RKO (cell line): ENCODE results near the gene RHEB.

Experiments used
- DNase-seq: peaks from one replicate; pipeline ENCODE4 v3.0.0-alpha.2; 2016; ENCODE audit warnings: low spot score

Gene RHEB

DNA sequence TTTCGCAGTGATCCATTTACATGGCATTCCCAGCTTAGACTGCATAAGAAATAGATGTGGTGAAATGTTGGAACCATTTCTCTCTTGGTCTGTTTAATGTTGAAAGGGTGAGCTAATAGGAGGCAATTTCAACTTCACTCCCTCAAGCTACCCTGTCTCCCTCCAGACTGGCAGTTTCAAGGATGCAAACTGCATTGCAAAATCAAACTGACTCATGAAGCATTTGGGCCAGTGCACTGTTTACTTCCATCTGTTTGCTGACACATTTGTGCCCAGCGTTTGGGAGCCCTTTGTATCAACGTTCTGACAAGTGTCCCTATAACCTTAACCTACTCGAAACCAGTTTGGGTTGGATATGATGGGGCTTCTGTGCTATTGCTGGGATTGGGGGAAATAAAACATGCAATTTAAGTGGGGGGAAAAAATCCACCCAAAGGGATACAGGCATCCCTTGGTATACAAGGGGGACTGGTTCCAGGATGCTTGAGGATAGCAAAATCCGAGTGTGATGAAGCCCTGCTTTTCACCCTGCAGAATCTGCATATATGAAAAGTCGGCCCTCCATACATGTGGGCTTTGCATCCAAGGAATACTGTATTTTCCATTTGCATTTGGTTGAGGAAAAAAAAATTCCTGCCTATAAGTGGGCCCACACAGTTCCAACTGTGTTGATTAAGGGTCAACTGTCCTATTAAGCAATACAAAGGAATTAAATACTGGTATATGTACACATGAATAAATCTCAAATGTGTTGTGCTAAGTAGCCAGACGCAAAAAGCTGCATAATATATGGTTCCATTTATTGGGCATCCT is 15.6 kb downstream of the RHEB start:
- peak; percentile 28 for DNase-seq

DNA sequence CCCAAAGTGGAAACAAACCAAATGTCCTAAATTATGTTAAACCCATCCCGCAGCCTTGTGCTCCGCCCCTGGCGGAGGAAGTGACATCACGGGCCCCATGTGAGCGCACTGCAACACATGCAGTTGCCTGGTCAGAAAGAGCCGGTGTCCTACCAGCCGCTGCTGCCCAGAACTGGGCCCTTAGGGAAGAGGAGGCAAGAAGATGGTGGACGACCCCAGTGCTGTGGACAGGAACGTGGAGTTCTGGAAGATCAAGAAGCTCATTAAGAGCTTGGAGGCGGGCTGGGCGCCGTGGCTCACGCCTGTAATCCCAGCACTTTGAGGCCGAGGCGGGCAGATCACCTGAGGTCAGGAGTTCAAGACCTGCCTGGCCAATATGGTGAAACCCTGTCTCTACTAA is 18.0 kb downstream of the RHEB start:
- DNase-seq, result no peak

DNA sequence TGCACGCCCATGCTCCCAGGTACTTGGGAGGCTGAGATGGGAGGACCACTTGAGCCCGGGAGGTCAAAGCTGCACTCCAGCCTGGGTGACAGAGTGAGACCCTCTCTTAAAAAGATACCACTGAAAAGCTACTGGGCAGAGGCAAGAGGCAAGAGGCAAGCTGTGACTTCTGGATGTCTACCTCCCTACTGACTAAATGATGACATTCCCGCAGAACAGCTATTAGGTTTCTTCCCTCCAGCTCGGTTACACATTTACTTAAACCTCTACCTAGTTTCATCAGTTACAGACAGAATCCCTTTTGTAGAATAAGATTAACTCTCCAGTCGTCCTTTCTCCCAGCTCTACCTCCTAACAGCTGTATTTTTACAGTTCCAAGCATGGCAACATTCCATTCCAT is 21.2 kb downstream of the RHEB start:
- DNase-seq, result no peak

DNA sequence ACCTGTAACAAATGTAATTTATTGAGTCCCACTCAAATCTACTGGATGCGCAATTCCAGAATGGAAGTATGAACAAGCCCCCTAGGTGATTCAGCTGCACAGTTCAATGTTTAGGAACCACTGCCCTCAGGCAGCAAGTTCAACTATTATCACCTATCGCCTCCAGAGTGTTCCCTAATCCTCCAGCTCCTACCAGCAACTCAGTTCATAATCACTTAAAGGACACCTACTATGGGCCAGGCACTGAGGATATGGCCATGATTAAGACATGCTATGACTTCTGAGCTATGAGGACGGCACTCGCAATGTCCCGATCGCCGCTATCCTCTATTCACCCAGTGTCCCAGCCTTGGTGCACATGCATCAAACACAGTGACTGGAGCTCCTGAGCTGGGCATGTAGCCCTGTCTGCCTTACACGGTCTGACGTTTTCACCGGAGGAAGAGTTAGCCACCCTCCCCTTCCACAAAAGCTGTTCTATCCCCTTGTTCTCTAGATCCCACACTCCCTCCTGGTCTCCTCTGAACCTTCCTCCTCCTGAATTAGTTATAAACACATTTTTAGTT is 22.3 kb downstream of the RHEB start:
- no peak for DNase-seq

DNA sequence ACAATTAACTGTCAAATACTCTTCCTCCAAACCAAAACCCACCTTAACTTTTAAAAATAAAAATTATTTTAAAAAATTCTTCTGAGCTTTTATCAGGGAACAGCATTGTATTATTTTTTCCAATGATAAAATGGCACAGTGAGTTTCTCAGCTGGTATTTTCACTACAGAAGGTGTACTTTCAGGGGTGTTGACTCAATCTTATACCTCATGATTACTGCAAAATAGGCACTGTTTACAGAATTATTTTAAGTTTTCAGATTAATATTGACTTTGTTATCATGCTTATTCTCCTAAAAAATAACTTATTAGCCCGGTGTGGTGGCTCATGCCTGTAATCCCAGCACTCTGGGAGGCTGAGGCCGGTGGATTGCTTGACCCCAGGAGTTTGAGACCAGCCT is 24.3 kb downstream of the RHEB start:
- DNase-seq, result no peak

DNA sequence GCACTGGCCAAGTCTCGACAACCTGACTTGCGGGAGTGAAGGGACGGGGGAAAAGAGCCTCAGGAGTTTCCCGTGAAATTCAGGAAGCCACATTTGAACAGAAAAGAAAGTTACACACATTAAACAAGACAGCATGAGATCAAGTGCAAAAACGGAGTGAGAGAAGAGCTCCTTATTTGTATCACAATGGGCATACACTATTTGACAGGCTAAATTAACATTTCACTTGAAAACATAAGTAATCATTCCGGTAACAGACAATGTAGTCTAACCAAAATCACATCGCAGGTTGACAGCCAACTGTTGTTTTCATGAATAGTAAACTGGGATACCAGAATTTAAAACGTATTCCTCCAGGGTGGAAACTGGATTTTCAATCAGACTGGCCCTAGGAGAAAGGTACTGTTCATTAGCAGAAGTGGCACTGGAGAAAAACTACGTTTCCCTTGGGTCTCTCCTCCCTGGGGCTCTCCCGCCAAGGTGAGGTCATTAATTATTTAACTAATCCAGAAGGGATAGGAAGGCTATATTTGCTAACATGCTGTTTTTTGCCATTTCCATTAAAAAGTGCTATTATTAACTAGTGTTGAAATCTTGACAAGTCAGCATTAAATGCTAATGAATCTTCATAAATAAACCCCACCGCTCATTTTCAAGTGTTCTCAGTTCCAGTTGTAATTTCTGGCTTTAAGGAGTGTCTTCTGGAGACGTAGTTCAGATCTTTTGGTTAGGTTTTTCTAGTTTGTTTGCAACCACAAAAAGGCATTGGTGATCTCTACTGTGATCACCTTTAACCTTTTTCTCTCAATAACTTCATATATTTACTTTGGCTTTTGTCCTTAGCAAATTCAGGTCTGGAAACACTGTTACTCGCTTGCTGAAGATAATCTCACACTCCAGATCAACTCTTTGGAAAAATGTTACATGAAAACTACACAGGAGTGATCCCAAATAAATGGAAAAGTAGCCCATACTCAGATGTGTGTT is 25.1 kb downstream of the RHEB start:
- no peak for DNase-seq

DNA sequence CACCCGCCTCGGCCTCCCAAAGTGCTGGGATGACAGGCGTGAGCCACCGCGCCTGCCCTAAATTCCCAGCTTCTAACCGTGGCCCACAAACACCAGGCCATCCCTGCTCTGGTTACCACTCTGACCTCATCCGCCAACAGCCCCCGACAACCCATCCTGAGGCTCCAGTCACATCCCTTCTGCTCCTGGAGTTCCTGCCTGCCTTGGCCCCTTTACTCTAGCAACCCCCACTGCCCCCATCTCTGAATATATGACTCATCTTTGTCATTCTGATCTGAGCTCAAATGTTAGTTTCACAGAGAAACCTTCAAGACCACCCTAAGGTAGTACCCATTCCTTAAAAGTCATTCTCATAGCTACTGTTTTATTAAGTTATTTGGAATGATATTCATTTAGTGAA is 26.6 kb downstream of the RHEB start:
- DNase-seq, result no peak

DNA sequence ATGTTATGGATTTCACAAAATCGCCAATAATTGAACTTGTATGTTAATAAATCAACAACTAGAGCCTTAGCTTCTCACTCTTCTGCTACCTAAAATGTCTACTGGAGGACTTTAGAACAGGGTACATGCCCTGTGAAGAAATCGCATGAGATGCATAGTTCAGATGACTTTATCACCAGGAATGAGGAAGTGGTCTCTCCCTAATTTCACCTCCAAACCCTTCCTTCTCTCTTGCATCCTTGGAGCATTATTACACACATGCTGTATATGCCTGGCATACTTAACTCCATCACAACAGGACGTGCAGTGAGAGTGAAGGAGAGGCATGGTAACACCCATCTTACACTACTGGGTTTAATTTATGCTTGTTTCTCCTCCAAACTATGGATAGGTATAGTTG is 27.8 kb downstream of the RHEB start:
- peak; percentile 52 for DNase-seq

DNA sequence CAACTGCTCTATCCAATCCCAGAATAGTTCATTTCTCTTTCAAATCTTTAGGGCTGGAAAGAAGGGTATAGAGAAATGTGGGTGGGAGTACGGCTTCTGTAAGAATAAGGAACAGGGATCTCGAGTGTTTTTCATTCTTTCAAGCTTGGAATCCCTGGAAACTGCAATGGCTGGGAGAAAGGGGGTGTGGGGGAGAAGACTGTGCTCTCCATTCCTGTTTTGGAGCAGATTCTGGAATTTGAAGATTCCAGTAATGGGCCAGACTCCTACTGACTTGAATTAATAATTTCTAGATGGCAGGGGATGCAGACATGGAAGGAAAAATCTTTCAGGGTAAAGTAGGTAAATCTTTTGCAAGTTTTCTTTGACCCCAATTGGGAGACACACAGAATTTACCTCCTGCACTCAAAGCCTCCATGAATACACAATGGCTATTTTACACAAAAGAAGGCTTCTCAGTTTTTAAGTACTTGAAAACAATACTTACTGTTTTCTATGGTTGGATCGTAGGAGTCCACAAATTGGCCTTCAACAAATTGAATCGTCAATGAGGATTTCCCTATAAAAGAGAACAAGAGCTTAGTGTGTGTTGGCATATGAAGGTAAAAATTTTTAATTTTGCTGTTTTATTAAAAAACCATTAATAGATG is 29.1 kb downstream of the RHEB start:
- no peak for DNase-seq

DNA sequence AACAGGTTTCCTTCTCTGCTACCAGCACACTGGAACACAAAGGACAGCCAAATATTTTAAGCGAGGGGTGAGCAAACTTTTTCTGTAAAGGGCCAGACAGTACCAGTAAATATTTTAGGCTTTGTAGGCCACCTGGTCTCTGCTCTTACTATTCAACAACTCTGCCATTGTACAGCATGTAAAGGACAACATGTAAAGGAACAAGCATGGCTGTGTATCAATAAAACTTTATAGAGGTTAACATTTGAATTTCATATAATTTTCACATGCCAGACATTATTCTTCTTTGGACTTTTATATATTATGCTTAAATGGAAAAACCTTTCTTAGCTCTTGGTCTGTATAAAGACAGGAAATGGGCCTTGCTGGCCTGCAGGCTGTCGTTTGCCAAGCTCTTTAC is 30.2 kb downstream of the RHEB start:
- DNase-seq, result no peak

DNA sequence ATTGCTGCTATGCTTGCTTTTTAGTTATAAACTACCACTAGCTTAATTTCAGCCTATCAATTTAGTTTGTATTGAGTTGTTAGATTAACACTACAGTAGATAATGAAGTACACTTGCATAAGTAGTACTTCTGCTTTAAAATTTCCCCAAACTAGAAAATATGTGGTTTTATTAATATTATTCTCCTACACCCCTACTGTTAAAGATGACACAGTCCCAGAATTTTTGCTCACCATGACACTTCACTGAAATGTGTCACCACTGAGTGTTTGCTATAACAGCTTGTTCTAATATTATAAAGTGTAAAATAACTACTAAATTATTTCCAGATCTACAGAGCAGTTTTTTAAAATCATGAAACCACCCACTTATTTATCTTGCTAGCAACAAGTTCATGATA is 31.6 kb downstream of the RHEB start:
- DNase-seq, result no peak

DNA sequence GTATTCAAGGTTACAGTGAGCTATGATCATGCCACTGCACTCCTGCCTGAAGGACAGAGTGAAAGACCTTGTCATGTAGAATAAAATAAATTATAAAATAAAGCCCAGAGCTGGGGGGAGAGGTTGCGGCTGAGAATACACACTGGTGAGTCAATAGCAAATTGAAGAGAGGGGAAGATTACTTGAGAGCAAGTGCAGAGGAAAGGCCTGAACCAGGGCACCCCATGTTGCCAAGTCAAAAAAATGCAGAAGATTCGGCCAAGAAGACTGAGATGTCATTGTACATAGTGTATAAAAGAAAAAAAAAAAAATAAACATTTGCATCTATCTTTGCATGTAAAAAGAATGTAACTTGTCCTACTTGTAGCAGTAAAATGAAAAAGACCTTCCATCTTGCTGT is 32.5 kb downstream of the RHEB start:
- DNase-seq, result no peak

DNA sequence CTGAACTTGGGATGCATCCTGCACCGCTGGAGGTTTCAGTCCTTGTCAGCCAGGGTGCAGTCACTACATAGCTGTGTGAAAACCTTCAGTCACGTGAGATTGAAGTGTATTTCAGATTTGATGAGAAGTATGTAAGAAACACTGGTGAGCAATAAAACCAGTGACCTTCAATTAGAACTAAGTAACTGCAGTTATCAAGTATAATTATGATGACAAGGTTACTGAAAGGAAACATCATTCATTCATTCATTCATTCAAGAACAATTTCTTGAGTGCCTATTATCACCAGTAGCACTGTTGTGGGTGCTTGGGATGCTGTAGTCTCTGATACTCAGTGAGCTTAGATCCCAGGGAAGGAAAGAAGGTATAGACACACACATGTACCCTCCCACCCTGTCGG is 33.6 kb downstream of the RHEB start:
- DNase-seq, result no peak

DNA sequence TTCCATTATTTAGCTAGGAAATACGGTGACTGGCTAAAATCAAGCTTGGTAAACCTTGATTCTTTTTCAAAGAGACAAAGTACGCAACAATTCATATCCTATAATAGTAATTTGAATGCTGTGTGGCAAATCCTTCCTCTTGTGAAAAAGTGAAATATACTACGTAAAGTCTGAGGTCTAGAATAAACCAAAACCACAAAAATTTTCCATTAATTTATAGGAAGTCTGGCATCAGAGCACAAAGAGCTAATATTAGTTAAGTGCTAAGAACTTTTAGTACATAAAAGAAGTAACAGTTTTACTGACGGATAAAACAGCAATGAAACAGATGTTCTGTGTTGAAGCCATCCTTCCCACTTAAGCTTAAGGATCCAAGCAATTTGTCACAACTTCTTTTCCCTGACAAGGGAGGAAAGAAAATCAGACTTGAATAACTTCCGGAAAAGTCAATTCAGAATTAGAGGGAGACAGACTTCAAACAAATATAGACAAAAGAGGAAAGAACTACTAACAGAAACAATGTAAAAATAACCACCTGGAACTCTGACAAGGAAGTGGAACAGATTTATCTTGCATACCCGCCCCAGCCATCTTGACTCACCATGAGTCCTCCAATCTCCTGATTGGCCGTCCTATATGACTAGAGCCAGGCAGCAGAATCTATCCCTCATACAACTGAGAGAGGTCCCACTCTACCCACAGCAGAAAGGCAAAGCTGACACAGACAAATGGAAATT is 34.6 kb downstream of the RHEB start:
- DNase-seq, result peak; percentile 82

DNA sequence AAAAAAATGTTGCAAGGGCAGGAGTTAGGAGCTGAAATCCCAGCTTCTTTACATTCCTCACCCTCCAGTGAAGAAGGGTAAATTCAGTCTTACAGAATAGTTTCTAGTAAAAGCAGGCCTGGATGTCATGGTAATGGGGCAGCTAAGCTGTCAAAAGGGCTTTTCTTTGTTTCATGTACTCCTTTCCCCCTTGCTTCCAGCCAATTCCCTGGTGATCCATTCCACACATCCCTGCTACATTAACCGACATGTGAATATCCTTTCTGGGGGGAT is 36.0 kb downstream of the RHEB start:
- DNase-seq, result no peak

DNA sequence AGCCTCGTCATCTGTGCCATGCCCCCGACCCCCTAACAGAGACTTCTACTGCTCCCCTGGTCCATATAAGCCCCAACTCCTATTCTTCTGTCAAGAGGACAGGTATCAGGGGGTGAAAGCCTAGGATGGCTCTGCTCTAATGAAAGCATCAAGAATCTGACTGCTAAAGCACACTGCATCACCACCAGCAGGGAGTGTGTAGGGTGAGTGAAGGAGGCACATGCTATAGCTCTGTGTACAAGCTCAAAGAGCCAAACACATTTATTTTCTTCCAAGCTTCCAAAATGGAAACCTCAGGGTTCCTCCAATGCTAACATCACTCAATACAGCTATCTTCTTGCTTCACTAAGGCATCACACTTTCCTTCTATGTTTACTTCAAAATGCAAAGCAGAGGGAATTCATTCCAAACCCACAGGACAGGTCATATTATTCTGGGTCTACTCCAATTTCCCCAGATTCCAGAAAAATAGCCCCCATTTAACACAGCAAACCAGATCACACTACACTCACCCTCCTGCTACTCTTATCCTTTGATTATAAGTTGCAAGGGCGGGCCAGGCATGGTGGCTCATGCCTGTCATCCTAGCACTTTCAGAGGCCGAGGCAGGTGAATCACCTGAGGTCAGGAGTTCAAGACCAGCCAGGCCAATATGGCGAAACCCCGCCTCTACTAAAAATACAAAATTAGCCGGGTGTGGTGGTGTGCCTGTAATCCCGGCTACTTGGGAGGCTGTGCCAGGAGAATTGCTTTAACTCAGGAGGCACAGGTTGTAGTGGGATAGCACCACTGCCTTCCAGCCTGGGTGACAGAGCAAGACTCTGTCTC is 36.6 kb downstream of the RHEB start:
- DNase-seq, result no peak

DNA sequence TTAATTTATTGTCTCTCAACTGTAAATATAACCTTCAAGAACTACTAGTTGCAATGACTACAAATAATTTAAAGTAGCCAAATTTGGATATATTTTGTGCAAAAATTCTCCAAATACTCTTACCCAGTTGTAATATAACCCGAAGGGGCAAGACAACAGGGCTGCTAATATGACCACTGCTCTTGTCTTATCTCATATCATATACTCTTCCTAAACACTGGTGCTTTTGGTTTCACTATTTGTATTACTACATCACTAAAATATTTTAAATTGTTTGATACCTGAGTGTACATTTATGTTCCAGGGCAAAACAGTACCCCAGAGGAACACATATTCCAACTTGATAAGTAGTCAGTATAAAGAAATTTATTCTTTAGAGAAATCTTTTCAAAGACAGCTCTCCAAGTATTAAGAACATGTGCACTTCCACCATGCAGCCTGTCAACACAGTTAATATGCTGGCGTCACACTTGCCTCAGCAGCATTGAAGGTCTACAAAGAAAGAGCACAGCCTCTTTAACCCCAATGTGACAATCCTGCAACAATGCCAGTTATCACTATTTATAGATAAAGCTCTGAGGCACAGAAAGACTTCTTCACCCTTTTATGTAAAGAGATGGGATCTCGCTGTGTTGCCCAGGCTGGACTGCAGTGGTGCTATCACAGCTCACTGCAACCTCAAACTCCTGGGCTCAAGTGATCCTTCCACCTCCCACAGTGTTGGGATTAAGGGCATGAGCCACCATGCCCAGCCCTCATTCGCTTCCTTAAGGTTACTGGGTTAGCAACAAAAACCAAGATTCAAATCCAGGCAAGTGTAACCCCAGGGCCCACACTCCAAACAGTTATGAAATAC is 37.8 kb downstream of the RHEB start:
- DNase-seq, result no peak

DNA sequence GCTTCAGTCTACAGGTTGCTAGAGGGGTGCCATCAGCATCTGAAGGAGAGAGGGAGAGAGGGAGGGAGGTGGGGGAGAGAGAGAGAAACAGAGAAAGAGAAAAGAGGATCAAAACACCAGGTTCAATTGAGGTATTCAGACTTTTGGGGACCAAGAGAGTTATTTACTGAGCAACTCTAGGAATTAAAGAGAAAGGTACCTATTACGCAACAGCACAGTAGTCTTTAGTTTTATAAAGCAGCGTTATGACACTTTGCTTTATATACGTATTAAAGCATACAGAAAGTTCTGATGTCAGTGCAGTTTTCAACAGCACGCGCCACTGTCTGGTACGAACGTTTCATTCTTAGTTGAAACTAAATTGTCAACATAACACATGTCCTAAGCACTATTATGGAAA is 41.8 kb downstream of the RHEB start:
- no peak for DNase-seq

DNA sequence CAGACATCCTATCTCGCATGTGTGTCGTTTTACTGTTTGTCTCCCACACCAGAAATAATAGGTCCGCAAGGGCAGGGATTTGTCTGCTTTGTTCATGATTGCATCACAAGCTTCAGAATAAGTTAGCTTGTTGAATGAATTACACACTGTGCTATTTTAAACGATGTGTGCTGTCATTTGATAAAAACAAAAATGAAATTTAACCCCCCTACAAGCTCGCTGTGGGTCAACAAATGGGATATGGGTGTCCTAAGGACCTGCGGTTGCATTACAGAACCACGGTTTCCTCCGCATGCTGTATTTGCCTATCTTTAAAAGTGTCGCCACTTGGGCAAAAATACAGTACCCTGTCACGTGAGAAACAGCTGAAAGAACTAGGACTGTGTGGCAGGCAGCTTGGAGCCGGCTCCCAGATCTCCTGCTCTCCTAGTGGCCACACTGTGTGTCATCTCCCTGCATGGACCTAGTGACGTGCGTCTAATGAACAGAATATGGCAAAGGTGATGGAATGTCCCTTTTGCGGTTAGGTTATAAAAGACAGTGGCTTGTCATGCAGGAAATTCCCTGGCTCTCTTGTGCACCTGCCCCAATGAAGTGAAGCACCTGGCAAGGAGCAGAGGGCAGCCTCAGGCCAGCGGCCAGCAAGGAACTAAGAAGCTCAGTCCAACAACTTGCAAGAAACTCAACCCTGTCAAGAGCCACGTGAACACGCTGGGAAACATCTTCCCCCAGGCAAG is 46.9 kb downstream of the RHEB start:
- no peak for DNase-seq
